GM12878 (cell line): ENCODE results near the gene POTEI. TPM values are rescaled to one million over a fixed set of nuclear protein-coding genes. Genes with fewer than 3 reads are reported as not detected.
A peak's percentile ranks its signal among the peaks of the same experiment; 100 is the strongest.
"Not testable (repeated sequence)": the region's sequence is repeated elsewhere in the genome, so short reads cannot be mapped to it uniquely, and the experiment has no call there.

ENCODE experiments used
- ATAC-seq: fragments of 200-7000 bp; cut with Tn5 transposase; 3 replicates; pipeline ENCODE4 v1.9.1; 2020; ENCODE audit warnings: mild to moderate bottlenecking, moderate library complexity
- BruUV-seq: library from RNA; stranded (reverse); fragments of 400-500 nt; replicated peaks from 2 replicates; lab custom pipeline; 2021; lab: Mats Ljungman, UMichigan
- CTCF ChIA-PET: fragments of 300-600 bp; sonication (Branson Sonifier 250); formaldehyde crosslinking; extraction: SDS; loops from one replicate; lab custom pipeline; 2021; ENCODE audit warnings: inconsistent platforms; lab: Yijun Ruan, JAX
- POLR2A ChIA-PET: fragments of 350-600 bp; formaldehyde crosslinking; extraction: SDS; loops from one replicate; lab custom pipeline; 2021; ENCODE audit warnings: inconsistent platforms; lab: Charles Lee
- RAD21 ChIA-PET: fragments of 300-600 bp; sonication (Branson Sonifier 250); formaldehyde crosslinking; loops from one replicate; lab custom pipeline; 2023; ENCODE audit warnings: antibody characterized with exemption; ENCODE audit not compliant: unreplicated experiment; lab: Charles Lee
- SMC1A ChIA-PET: fragments of 300-600 bp; sonication (Branson Sonifier 250); formaldehyde crosslinking; loops from one replicate; lab custom pipeline; 2023; ENCODE audit not compliant: unreplicated experiment, uncharacterized antibody; lab: Charles Lee
- DNase-seq: peaks from one replicate; pipeline ENCODE4 v3.0.0-alpha.2; 2011; ENCODE audit warnings: low read depth, low spot score
- FAIRE-seq: peaks from 3 replicates; lab custom pipeline; 2011; peaks lifted over from hg19 to GRCh38; lab: Jason Lieb, UNC
- H2AFZ ChIP-seq: 2 replicates; pipeline ENCODE4 v1.6.0; 2011; ENCODE audit warnings: low read depth, low read length, control low read depth; ENCODE audit not compliant: control insufficient read depth
- H3K27ac ChIP-seq: 2 replicates; pipeline ENCODE4 v1.5.1; 2011; ENCODE audit warnings: control low read depth; ENCODE audit not compliant: control insufficient read depth, insufficient read depth
- H3K27me3 ChIP-seq, 2 experiments: replicated peaks in 1 of 2; 2 replicates each; pipeline versions ENCODE4 v1.6.0 to v1.6.1; 2011; ENCODE audit warnings: low read length in 1 of 2; ENCODE audit not compliant: control insufficient read depth in 2 of 2, insufficient read depth in 2 of 2
- H3K36me3 ChIP-seq, 2 experiments: 2 replicates each; pipeline ENCODE4 v1.5.1; 2011; ENCODE audit warnings: low read length in 1 of 2; ENCODE audit not compliant: control insufficient read depth in 2 of 2, insufficient read depth in 2 of 2
- H3K4me1 ChIP-seq: 2 replicates; pipeline ENCODE4 v1.6.1; 2011; ENCODE audit warnings: mild to moderate bottlenecking, low read length, moderate library complexity, mixed read lengths; ENCODE audit not compliant: control insufficient read depth, insufficient read depth
- H3K4me2 ChIP-seq: 2 replicates; pipeline ENCODE4 v1.6.0; 2011; ENCODE audit warnings: control low read depth; ENCODE audit not compliant: control insufficient read depth, insufficient read depth
- H3K4me3 ChIP-seq: fragments of 200-600 bp; sonication (generic); 2 replicates; pipeline ENCODE4 v1.5.1; 2016
- H3K79me2 ChIP-seq: 2 replicates; pipeline ENCODE4 v1.6.0; 2011; ENCODE audit warnings: low read length; ENCODE audit not compliant: control insufficient read depth, insufficient read depth
- H3K9ac ChIP-seq: 2 replicates; pipeline ENCODE4 v1.8.0; 2011; ENCODE audit warnings: low read length, control low read depth, mixed read lengths; ENCODE audit not compliant: control insufficient read depth, insufficient read depth
- H3K9me3 ChIP-seq: replicated peaks from 3 replicates; pipeline ENCODE4 v1.5.1; 2011; ENCODE audit warnings: mild to moderate bottlenecking, low read length; ENCODE audit not compliant: control insufficient read depth, insufficient read depth
- H4K20me1 ChIP-seq: 2 replicates; pipeline ENCODE4 v1.6.0; 2011; ENCODE audit not compliant: control insufficient read depth, insufficient read depth
- CTCF ChIP-seq, 3 experiments: IDR thresholded peaks in 2 of 3; conservative IDR thresholded peaks in 1 of 3; 2 replicates each; pipeline ENCODE4 v1.5.1; 2011; ENCODE audit warnings: low read depth in 3 of 3, low read length in 3 of 3, mild to moderate bottlenecking in 3 of 3, control low read depth in 2 of 3, moderate library complexity in 2 of 3, inconsistent platforms in 1 of 3, mixed read lengths in 1 of 3; ENCODE audit not compliant: control insufficient read depth in 2 of 3, insufficient read depth in 1 of 3; ENCODE audit errors: extremely low read depth in 1 of 3
- WGBS: methylation state at CpG from one replicate; pipeline ENCODE4 v1.1.6; 2016; ENCODE audit warnings: low lambda C conversion rate; ENCODE audit not compliant: insufficient replicate concordance, insufficient coverage; ENCODE audit errors: missing lambda C conversion rate; 5-methylcytosine and 5-hydroxymethylcytosine counted together
- in situ Hi-C: fragments of 300-500 bp; cut with MboI; formaldehyde crosslinking; loops from 9 replicates; pipeline ENCODE4 v1.14.3; 2018; ENCODE audit warnings: mixed read lengths
- intact Hi-C: fragments of 100-400 bp; cut with micrococcal nuclease; formaldehyde crosslinking; loops from one replicate; pipeline ENCODE4 v1.14.2; 2022; ENCODE audit not compliant: unreplicated experiment
- polyA plus RNA-seq, 11 experiments: library from polyadenylated mRNA; depleted of rRNA in 4 of 11; unstranded in 6 of 11; stranded (reverse) in 5 of 11; fragments of >200 nt; fragmentation: Nextera tagmentation in 4 of 11; fragmentation: Illumina TruSeq in 1 of 11; extraction: Ambion mirVana in 4 of 11; extraction: Trizol in 1 of 11; gene quantifications; 1 replicate in 1 of 11; 2 replicates in 10 of 11; pipeline versions ENCODE4 v1.2.1 to v1.2.3, GENCODE V29; 2011 to 2016; ENCODE audit warnings: inconsistent platforms in 2 of 11, missing spikeins in 2 of 11, low read depth in 1 of 11
- small RNA-seq: library from RNA; depleted of rRNA; stranded (forward); fragments of <200 nt; gene quantifications from one replicate; pipeline ENCODE3, GENCODE V24; 2014
- total RNA-seq, 4 experiments: library from RNA; depleted of rRNA in 3 of 4; stranded (reverse); fragments of >200 nt in 3 of 4; fragmentation: Illumina TruSeq in 1 of 4; extraction: Trizol in 1 of 4; gene quantifications; 2 replicates each; pipeline versions ENCODE4 v1.2.1 to v1.2.3, GENCODE V29; 2013 to 2021

The POTEI gene
- total and polyA plus RNA-seq, 10 of the 15 experiments (the other 5 are each of a cell fraction or from before 2014, with no cell fraction given) = 0.03 to 0.13 (median 0.06) TPM; not detected in 3

GRCh38 chr2:130416693-130417092 lies 92.4 kb downstream of the POTEI start:
- BruUV-seq, DNase-seq, CTCF ChIA-PET: not testable (repeated sequence)

More at GRCh38 chr2:130416693-130417092, 92.4 kb downstream of the POTEI start:
- RAD21 ChIA-PET, H4K20me1 ChIP-seq, H3K9me3 ChIP-seq, SMC1A ChIA-PET, FAIRE-seq, intact Hi-C loops, H3K79me2 ChIP-seq, ATAC-seq, H3K36me3 ChIP-seq, H2AFZ ChIP-seq, H3K4me3 ChIP-seq, H3K4me1 ChIP-seq, H3K9ac ChIP-seq, POLR2A ChIA-PET, H3K4me2 ChIP-seq, in situ Hi-C loops, H3K27me3 ChIP-seq, H3K27ac ChIP-seq: not testable (repeated sequence)
- TF ChIP-seq CTCF (IDR thresholded peaks at IDR 0.05 in 2 of 3, conservative IDR thresholded peaks at IDR 0.05 in 1 of 3; ENCODE audit: control insufficient read depth in 2 of 3, extremely low read depth in 1 of 3, insufficient read depth in 1 of 3, low read depth in 3 of 3, low read length in 3 of 3) = peak in 1 of 3 experiments; percentile 19; a peak in 1 of 6 replicates
- 9% methylated on average over 1 of the region's 1 CpG for WGBS

Small RNA genes lying within 50 kb of the gene (small RNA-seq; reads per million reads assigned to genes)
- gene RF00017 (not detected), gene RNU6-473P (not detected)

Other genes with a start within 250 kb of the POTEI start
- gene IMP4, start 166.4 kb downstream of the POTEI start, total RNA-seq (2014; rRNA removed) = 181 and 209 TPM in 2 replicates
- 74.9 and 85.3 TPM in 2 replicates for gene IMP4, start 166.4 kb downstream of the POTEI start, total RNA-seq (2014; rRNA removed; fragmentation: Illumina TruSeq; extraction: Trizol)
- 166 and 171 TPM in 2 replicates for gene IMP4, start 166.4 kb downstream of the POTEI start, total RNA-seq (2021)
- gene IMP4, start 166.4 kb downstream of the POTEI start, polyA plus RNA-seq (2011; rRNA removed) = 78.0 and 162 TPM in 2 replicates
- 43.2 and 70.5 TPM in 2 replicates for gene IMP4, start 166.4 kb downstream of the POTEI start, polyA plus RNA-seq (2014; fragmentation: Illumina TruSeq; extraction: Trizol)
- 100 to 1,000 TPM in 1 of 2 experiments, 10 to 100 TPM in 1; 41.4 to 100 TPM for gene IMP4, start 166.4 kb downstream of the POTEI start, polyA plus RNA-seq (2014; fragmentation: Nextera tagmentation; extraction: Ambion mirVana)
- 242 and 273 TPM in 2 replicates for gene IMP4, start 166.4 kb downstream of the POTEI start, polyA plus RNA-seq (2014; rRNA removed)
- 100 to 1,000 TPM; 183 to 206 TPM for gene IMP4, start 166.4 kb downstream of the POTEI start, polyA plus RNA-seq (2016; fragmentation: Nextera tagmentation; extraction: Ambion mirVana)
- gene PTPN18, start 153.3 kb downstream of the POTEI start, total RNA-seq (2014; rRNA removed) = 31.4 and 36.9 TPM in 2 replicates
- 38.5 and 39.8 TPM in 2 replicates for gene PTPN18, start 153.3 kb downstream of the POTEI start, total RNA-seq (2014; rRNA removed; fragmentation: Illumina TruSeq; extraction: Trizol)
- gene PTPN18, start 153.3 kb downstream of the POTEI start, total RNA-seq (2021) = 41.9 and 43.1 TPM in 2 replicates
- 29.3 and 47.0 TPM in 2 replicates for gene PTPN18, start 153.3 kb downstream of the POTEI start, polyA plus RNA-seq (2011; rRNA removed)
- gene PTPN18, start 153.3 kb downstream of the POTEI start, polyA plus RNA-seq (2014; fragmentation: Illumina TruSeq; extraction: Trizol) = 89.9 and 99.8 TPM in 2 replicates
- gene PTPN18, start 153.3 kb downstream of the POTEI start, polyA plus RNA-seq (2014; fragmentation: Nextera tagmentation; extraction: Ambion mirVana) = 10 to 100 TPM; 14.8 to 17.5 TPM
- gene PTPN18, start 153.3 kb downstream of the POTEI start, polyA plus RNA-seq (2014; rRNA removed) = 58.4 and 58.8 TPM in 2 replicates
- 10 to 100 TPM; 43.7 to 45.6 TPM for gene PTPN18, start 153.3 kb downstream of the POTEI start, polyA plus RNA-seq (2016; fragmentation: Nextera tagmentation; extraction: Ambion mirVana)
- gene CFC1B, start 11.9 kb upstream of the POTEI start, total RNA-seq (2014; rRNA removed) = not detected in 2 replicates
- gene CFC1B, start 11.9 kb upstream of the POTEI start, total RNA-seq (2014; rRNA removed; fragmentation: Illumina TruSeq; extraction: Trizol) = not detected in 2 replicates
- not detected in 2 replicates for gene CFC1B, start 11.9 kb upstream of the POTEI start, total RNA-seq (2021)
- not detected in 2 replicates for gene CFC1B, start 11.9 kb upstream of the POTEI start, polyA plus RNA-seq (2011; rRNA removed)
- gene CFC1B, start 11.9 kb upstream of the POTEI start, polyA plus RNA-seq (2014; fragmentation: Illumina TruSeq; extraction: Trizol) = not detected in 2 replicates
- gene CFC1B, start 11.9 kb upstream of the POTEI start, polyA plus RNA-seq (2014; fragmentation: Nextera tagmentation; extraction: Ambion mirVana) = not detected
- not detected in 2 replicates for gene CFC1B, start 11.9 kb upstream of the POTEI start, polyA plus RNA-seq (2014; rRNA removed)
- not detected for gene CFC1B, start 11.9 kb upstream of the POTEI start, polyA plus RNA-seq (2016; fragmentation: Nextera tagmentation; extraction: Ambion mirVana)
- gene CFC1, start 90.2 kb upstream of the POTEI start, total RNA-seq (2014; rRNA removed) = not detected in 2 replicates
- not detected in 2 replicates for gene CFC1, start 90.2 kb upstream of the POTEI start, total RNA-seq (2014; rRNA removed; fragmentation: Illumina TruSeq; extraction: Trizol)
- not detected in 2 replicates for gene CFC1, start 90.2 kb upstream of the POTEI start, total RNA-seq (2021)
- gene CFC1, start 90.2 kb upstream of the POTEI start, polyA plus RNA-seq (2011; rRNA removed) = not detected in 2 replicates
- gene CFC1, start 90.2 kb upstream of the POTEI start, polyA plus RNA-seq (2014; fragmentation: Illumina TruSeq; extraction: Trizol) = not detected in 2 replicates
- not detected for gene CFC1, start 90.2 kb upstream of the POTEI start, polyA plus RNA-seq (2014; fragmentation: Nextera tagmentation; extraction: Ambion mirVana)
- gene CFC1, start 90.2 kb upstream of the POTEI start, polyA plus RNA-seq (2014; rRNA removed) = not detected in 2 replicates
- not detected for gene CFC1, start 90.2 kb upstream of the POTEI start, polyA plus RNA-seq (2016; fragmentation: Nextera tagmentation; extraction: Ambion mirVana)
- gene POTEJ, start 102.1 kb upstream of the POTEI start, total RNA-seq (2014; rRNA removed) = not detected in 2 replicates
- gene POTEJ, start 102.1 kb upstream of the POTEI start, total RNA-seq (2014; rRNA removed; fragmentation: Illumina TruSeq; extraction: Trizol) = not detected in 2 replicates
- not detected in 2 replicates for gene POTEJ, start 102.1 kb upstream of the POTEI start, total RNA-seq (2021)
- not detected in 2 replicates for gene POTEJ, start 102.1 kb upstream of the POTEI start, polyA plus RNA-seq (2011; rRNA removed)
- gene POTEJ, start 102.1 kb upstream of the POTEI start, polyA plus RNA-seq (2014; fragmentation: Illumina TruSeq; extraction: Trizol) = not detected in 2 replicates
- not detected for gene POTEJ, start 102.1 kb upstream of the POTEI start, polyA plus RNA-seq (2014; fragmentation: Nextera tagmentation; extraction: Ambion mirVana)
- not detected in 2 replicates for gene POTEJ, start 102.1 kb upstream of the POTEI start, polyA plus RNA-seq (2014; rRNA removed)
- not detected for gene POTEJ, start 102.1 kb upstream of the POTEI start, polyA plus RNA-seq (2016; fragmentation: Nextera tagmentation; extraction: Ambion mirVana)
- not detected in 2 replicates for gene GPR148, start 219.7 kb upstream of the POTEI start, total RNA-seq (2014; rRNA removed)
- gene GPR148, start 219.7 kb upstream of the POTEI start, total RNA-seq (2014; rRNA removed; fragmentation: Illumina TruSeq; extraction: Trizol) = not detected in 2 replicates
- not detected in 2 replicates for gene GPR148, start 219.7 kb upstream of the POTEI start, total RNA-seq (2021)
- gene GPR148, start 219.7 kb upstream of the POTEI start, polyA plus RNA-seq (2011; rRNA removed) = not detected in 2 replicates
- not detected in 2 replicates for gene GPR148, start 219.7 kb upstream of the POTEI start, polyA plus RNA-seq (2014; fragmentation: Illumina TruSeq; extraction: Trizol)
- not detected for gene GPR148, start 219.7 kb upstream of the POTEI start, polyA plus RNA-seq (2014; fragmentation: Nextera tagmentation; extraction: Ambion mirVana)
- not detected in 2 replicates for gene GPR148, start 219.7 kb upstream of the POTEI start, polyA plus RNA-seq (2014; rRNA removed)
- not detected for gene GPR148, start 219.7 kb upstream of the POTEI start, polyA plus RNA-seq (2016; fragmentation: Nextera tagmentation; extraction: Ambion mirVana)
- gene AMER3, start 246.2 kb upstream of the POTEI start, total RNA-seq (2014; rRNA removed) = not detected in 2 replicates
- gene AMER3, start 246.2 kb upstream of the POTEI start, total RNA-seq (2014; rRNA removed; fragmentation: Illumina TruSeq; extraction: Trizol) = not detected in 2 replicates
- gene AMER3, start 246.2 kb upstream of the POTEI start, total RNA-seq (2021) = not detected in 2 replicates
- gene AMER3, start 246.2 kb upstream of the POTEI start, polyA plus RNA-seq (2011; rRNA removed) = not detected in 2 replicates
- not detected in 2 replicates for gene AMER3, start 246.2 kb upstream of the POTEI start, polyA plus RNA-seq (2014; fragmentation: Illumina TruSeq; extraction: Trizol)
- gene AMER3, start 246.2 kb upstream of the POTEI start, polyA plus RNA-seq (2014; fragmentation: Nextera tagmentation; extraction: Ambion mirVana) = not detected
- not detected in 2 replicates for gene AMER3, start 246.2 kb upstream of the POTEI start, polyA plus RNA-seq (2014; rRNA removed)
- not detected for gene AMER3, start 246.2 kb upstream of the POTEI start, polyA plus RNA-seq (2016; fragmentation: Nextera tagmentation; extraction: Ambion mirVana)